ENCODE results near the gene FAR2.
"Not testable (repeated sequence)": the region's sequence is repeated elsewhere in the genome, so short reads cannot be mapped to it uniquely, and the experiment has no call there.

FAR2 gene

GRCh38 chr12:29273178-29273843 lies 124.2 kb downstream of the FAR2 start:
- DNase-seq (ENCODE audit: insufficient read length, low spot score) (no peak), FAIRE-seq (no peak)

DNA sequence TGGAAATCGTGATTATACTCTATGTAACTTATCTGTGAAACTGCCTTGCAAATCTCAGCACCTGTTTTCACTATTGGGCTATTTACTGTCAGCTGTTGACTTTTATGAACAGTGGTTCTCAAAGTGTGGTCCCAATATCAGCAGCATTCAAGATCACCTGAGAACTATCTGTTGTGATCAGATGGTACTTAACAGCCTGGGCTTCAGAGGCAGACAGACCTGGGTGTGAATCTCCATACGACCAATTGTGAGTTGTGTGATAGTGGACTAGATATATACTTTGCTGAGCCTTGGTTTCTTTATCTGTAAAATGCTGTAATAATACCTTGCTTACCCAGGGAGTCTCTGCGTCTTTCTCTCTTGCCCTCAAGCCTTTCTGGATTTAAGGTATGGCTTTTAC lies 126.8 kb downstream of the FAR2 start:
- no peak for DNase-seq (ENCODE audit: insufficient read length, low spot score)
- no peak for FAIRE-seq

GRCh38 chr12:29277231-29277630 lies 128.2 kb downstream of the FAR2 start:
- DNase-seq (ENCODE audit: insufficient read length, low spot score) (no peak), FAIRE-seq (no peak)

- FAIRE-seq = no peak
- DNase-seq (ENCODE audit: insufficient read length, low spot score) = no peak
These were observed 129.8 kb downstream of the FAR2 start for GRCh38 chr12:29278673-29279420.

- no peak for FAIRE-seq
- no peak for DNase-seq (ENCODE audit: insufficient read length, low spot score)
These were observed 132.4 kb downstream of the FAR2 start for GRCh38 chr12:29281371-29282005.

DNA sequence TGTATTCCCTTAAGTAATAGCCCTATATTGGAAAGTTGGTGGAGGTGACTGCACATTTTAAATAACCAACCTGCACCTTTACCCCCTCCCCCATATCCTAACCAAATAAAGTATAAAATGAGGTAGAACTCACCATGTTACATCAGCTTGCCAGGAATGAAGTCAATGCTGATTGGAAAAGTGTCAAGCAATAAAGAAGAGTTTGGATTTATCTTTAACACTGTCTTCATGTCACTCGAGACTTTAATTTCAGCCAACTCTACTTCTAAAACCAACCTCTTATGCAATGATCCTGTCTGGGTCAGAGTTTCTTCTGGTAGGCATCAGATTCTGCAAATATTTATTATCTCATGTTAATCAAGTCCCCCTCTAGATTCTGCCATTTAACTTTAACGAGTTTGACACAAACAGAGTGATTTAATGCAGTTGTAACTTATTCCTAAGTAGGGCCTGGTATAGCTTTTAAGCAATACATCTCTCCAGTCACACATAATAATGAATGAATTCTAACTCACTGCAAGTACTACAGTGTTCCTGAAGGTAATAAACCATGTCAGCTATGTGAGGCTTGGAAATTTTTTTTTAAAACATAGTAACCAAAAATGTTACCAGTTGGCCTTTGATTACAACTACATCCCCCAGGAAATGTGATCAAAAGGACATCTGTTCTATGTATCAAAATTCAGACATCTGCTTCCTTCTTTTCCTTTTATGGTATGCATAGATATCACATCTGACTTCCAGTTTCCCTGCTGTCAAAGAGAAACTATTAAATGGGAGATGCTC lies 133.1 kb downstream of the FAR2 start:
- DNase-seq (ENCODE audit: insufficient read length, low spot score) (no peak), FAIRE-seq (no peak)

- no peak for FAIRE-seq
- no peak for DNase-seq (ENCODE audit: insufficient read length, low spot score)
These were observed 135.1 kb downstream of the FAR2 start for GRCh38 chr12:29283969-29284700.

DNA sequence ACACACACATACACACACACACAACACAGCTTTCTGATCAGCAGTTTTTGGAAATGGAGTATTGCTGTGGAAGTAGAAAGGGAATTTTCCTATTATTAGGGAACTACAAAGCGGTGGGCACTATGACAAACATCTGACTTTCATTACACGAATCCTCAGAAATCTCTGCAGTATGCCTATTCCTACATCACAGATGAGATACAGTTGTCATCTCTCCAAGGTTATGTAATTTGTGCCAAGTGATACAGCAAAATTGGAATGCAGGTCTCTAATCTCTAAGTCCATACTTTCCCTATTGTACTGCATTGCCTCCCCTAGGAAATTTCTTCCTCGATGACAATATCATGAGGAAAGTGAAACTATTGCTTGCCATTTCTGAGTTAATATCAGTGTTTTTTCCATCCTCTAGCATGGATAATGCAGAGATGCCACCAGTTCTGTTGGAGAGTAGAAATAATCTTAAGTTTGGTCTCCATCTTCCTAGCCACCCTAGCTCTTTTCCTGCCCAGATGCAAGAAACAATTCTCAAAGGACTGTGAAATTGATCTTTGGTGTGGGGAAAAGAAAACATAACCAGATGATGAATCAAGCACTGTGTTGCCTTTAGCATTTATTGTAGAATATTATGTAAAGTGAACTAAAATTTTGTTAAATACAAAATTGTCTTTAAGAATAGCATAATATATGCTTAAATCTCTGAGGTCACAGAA lies 137.2 kb downstream of the FAR2 start:
- DNase-seq (ENCODE audit: insufficient read length, low spot score) (no peak), FAIRE-seq (no peak)

DNA sequence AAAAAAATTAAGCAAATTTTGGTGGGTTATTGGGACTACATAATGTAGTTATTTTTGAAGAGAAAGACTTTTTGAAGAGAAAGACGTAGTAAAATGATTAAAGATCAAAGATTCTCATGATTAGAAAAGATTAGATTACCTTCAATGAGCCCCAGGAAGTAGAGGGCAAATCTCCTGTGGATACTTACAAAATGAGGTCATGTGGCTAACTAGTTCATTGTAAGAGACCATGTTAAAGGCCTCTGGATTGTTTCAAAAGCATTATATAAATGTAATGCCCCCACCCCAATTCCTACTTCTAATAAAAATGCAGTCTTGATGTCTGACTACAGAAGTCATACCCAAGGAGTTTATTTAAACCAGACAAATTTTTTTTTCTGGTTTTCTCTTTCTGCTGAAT lies 138.5 kb downstream of the FAR2 start:
- DNase-seq (ENCODE audit: insufficient read length, low spot score) (no peak), FAIRE-seq (no peak)

DNA sequence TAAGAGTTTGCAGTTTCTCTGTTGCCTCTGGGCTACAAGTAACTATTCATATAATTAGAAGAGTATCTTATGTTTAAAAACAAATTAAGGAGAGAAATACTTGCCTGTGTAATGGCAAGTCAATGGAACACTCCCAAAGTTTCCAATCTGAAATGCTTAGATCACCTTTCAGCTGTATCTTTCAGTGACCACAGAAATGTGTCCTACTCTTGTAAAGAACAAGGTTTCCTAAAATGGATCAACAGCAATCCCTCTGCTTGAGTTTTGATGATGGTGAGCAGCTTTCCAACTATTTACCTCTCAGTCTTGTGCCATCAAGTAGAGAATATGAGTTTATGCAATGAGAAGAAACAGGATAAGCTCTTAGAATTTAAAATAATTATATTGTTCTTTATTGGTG lies 139.0 kb downstream of the FAR2 start:
- DNase-seq (ENCODE audit: insufficient read length, low spot score) (no peak), FAIRE-seq (no peak)

GRCh38 chr12:29290475-29290874 lies 141.4 kb downstream of the FAR2 start:
- DNase-seq (ENCODE audit: insufficient read length, low spot score); FAIRE-seq: not testable (repeated sequence)

DNA sequence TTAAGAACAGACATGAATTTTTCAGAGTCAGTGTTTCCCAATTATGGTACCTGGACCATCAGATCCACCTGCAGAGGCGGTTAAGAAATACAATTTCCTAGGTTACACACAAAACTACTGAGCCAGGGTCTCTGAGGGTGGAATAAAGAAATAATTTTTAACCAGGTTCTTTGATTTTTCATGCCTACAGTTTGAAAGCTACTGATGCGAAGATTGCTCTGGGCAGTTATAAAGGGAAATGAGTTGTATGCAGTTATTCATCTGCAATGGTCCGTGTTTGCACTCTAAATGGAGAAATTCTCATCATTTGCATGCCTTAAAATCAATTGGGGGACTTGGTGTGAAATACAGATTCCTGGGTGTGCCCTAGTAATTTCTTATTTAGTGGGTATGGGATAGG lies 142.1 kb downstream of the FAR2 start:
- no peak for FAIRE-seq
- DNase-seq (ENCODE audit: insufficient read length, low spot score) = no peak

GRCh38 chr12:29299633-29300032 lies 150.6 kb downstream of the FAR2 start:
- FAIRE-seq (no peak), DNase-seq (ENCODE audit: insufficient read length, low spot score) (no peak)

DNA sequence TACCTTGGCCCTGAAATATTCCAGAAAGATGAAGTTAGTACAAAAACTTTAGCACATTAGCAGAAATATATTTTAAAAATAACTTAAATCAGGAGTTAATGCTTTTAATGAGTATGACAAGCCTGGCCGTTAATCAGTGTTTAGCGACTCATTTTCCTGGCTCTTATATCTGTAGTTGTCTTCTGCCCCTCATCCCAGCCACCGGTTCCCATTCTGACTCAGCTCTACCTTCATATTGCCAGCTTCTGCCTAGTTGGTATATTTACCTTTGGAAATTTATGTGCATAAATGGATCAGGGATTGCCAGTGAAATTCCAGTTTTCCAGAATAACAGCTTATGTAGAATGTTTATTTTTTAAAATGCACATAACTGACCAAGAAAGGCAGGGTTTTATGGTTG lies 152.0 kb downstream of the FAR2 start:
- no peak for DNase-seq (ENCODE audit: insufficient read length, low spot score)
- FAIRE-seq = no peak

- FAIRE-seq = no peak
These were observed 155.3 kb downstream of the FAR2 start for GRCh38 chr12:29304388-29304787.

GRCh38 chr12:29306266-29306665 lies 157.2 kb downstream of the FAR2 start:
- FAIRE-seq (no peak), DNase-seq (ENCODE audit: insufficient read length, low spot score) (no peak)

More at GRCh38 chr12:29304388-29304787, 155.3 kb downstream of the FAR2 start:
- no peak for DNase-seq (ENCODE audit: insufficient read length, low spot score)

GRCh38 chr12:29306682-29307081 lies 157.6 kb downstream of the FAR2 start:
- DNase-seq (ENCODE audit: insufficient read length, low spot score) (no peak), FAIRE-seq (no peak)

DNA sequence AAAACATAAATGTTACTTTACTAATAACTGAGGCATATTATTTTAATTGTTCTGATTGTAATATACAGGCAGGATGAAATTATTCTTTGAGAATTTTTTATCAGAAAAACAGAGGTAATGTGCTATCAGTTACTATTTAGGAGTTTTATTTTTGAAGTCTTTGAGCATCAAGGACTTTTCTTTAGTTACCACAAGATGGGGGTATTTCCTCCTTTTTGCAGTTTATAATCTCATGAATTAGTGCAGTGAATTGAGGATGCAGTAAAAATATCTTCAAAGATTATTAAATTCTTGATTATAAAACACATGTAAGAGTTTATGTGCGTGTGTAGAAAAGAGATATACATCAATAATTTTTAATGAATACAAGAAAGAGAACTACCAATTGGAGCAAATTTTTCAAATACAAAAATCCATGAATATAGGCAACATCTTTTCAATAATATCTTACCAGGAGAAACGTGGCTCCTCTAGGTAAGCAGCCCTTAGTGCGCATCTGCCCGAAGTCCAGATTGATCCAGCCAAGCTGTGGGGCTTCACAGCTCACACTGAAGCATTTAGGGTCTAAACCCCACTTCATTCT lies 160.3 kb downstream of the FAR2 start:
- DNase-seq (ENCODE audit: insufficient read length, low spot score) (no peak), FAIRE-seq (no peak)

DNA sequence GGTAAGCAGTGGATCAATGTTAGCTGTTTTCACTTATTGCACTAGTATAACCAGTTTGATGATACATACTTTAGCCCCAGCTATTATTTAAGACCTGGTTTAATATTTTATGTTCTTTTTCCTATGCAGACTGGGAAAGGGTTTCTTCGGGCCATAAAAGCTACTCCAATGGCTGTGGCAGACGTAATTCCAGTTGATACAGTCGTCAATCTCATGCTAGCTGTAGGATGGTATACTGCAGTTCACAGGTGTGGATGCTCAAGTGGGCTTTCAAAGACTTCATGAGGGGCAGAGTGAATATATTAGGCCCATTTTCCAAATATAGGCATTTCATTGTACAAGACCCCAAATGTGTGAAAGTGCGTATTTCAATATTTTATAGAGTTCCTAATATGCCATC lies 161.8 kb downstream of the FAR2 start:
- DNase-seq (ENCODE audit: insufficient read length, low spot score) (no peak), FAIRE-seq (no peak)

Data from HTR-8/SVneo (cell line).